ENCODE data around the gene RSL1D1. TPM values are rescaled to one million over a fixed set of nuclear protein-coding genes. Genes with fewer than 3 reads are reported as not detected.

RSL1D1 gene
- total RNA-seq, 1 donor from 2014 or later: 133 TPM

GRCh38 chr16:11794996-11795886, 56.1 kb downstream of the RSL1D1 start:
- no peaks in the 10 kb centered on the region for H3K27me3 Mint-ChIP-seq
- no peak for DNase-seq (ENCODE audit: low spot score, unreplicated experiment)
- H3K27ac Mint-ChIP-seq: peak overlapping the region; percentile 61
- TF ChIP-seq, protein P1, sequence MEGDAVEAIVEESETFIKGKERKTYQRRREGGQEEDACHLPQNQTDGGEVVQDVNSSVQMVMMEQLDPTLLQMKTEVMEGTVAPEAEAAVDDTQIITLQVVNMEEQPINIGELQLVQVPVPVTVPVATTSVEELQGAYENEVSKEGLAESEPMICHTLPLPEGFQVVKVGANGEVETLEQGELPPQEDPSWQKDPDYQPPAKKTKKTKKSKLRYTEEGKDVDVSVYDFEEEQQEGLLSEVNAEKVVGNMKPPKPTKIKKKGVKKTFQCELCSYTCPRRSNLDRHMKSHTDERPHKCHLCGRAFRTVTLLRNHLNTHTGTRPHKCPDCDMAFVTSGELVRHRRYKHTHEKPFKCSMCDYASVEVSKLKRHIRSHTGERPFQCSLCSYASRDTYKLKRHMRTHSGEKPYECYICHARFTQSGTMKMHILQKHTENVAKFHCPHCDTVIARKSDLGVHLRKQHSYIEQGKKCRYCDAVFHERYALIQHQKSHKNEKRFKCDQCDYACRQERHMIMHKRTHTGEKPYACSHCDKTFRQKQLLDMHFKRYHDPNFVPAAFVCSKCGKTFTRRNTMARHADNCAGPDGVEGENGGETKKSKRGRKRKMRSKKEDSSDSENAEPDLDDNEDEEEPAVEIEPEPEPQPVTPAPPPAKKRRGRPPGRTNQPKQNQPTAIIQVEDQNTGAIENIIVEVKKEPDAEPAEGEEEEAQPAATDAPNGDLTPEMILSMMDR (IDR thresholded peaks at IDR 0.05; ENCODE audit: unreplicated experiment): no peak
- H3K9me3 Mint-ChIP-seq (ENCODE audit: low read depth): no peaks in the 10 kb centered on the region
- peak overlapping the region; percentile 87 for H3K4me3 Mint-ChIP-seq (ENCODE audit: low read depth)
- peaks cover 7% of the 10 kb centered on the region for H3K36me3 Mint-ChIP-seq (ENCODE audit: insufficient read depth)
- peaks cover 55% of the 10 kb centered on the region for H3K4me1 Mint-ChIP-seq (ENCODE audit: low read depth)

- H3K4me1 Mint-ChIP-seq (ENCODE audit: low read depth): peaks cover 54% of the 10 kb centered on the region
- H3K36me3 Mint-ChIP-seq (ENCODE audit: insufficient read depth): peaks cover 9% of the 10 kb centered on the region
- TF ChIP-seq, protein P1 (IDR thresholded peaks at IDR 0.05; ENCODE audit: unreplicated experiment): no peak
- peak overlapping the region; percentile 53 for H3K27ac Mint-ChIP-seq
- no peak for DNase-seq (ENCODE audit: low spot score, unreplicated experiment)
- peak overlapping the region; percentile 87 for H3K4me3 Mint-ChIP-seq (ENCODE audit: low read depth)
- no peaks in the 10 kb centered on the region for H3K9me3 Mint-ChIP-seq (ENCODE audit: low read depth)
- H3K27me3 Mint-ChIP-seq: no peaks in the 10 kb centered on the region
These were observed 56.9 kb downstream of the RSL1D1 start for GRCh38 chr16:11794447-11794846.

- DNase-seq (ENCODE audit: low spot score, unreplicated experiment): no peak
- Mint-ChIP-seq H3K36me3 (ENCODE audit: insufficient read depth) (peaks cover 9% of the 10 kb centered on the region), H3K4me1 (ENCODE audit: low read depth) (peaks cover 52% of the 10 kb centered on the region), H3K9me3 (ENCODE audit: low read depth) (no peaks in the 10 kb centered on the region), H3K27me3 (no peaks in the 10 kb centered on the region), H3K4me3 (ENCODE audit: low read depth) (peak overlapping the region; percentile 46), H3K27ac (peak overlapping the region; percentile 53)
- TF ChIP-seq, protein P1 (IDR thresholded peaks at IDR 0.05; ENCODE audit: unreplicated experiment): no peak
These were observed 57.5 kb downstream of the RSL1D1 start for GRCh38 chr16:11793840-11794239.

DNA sequence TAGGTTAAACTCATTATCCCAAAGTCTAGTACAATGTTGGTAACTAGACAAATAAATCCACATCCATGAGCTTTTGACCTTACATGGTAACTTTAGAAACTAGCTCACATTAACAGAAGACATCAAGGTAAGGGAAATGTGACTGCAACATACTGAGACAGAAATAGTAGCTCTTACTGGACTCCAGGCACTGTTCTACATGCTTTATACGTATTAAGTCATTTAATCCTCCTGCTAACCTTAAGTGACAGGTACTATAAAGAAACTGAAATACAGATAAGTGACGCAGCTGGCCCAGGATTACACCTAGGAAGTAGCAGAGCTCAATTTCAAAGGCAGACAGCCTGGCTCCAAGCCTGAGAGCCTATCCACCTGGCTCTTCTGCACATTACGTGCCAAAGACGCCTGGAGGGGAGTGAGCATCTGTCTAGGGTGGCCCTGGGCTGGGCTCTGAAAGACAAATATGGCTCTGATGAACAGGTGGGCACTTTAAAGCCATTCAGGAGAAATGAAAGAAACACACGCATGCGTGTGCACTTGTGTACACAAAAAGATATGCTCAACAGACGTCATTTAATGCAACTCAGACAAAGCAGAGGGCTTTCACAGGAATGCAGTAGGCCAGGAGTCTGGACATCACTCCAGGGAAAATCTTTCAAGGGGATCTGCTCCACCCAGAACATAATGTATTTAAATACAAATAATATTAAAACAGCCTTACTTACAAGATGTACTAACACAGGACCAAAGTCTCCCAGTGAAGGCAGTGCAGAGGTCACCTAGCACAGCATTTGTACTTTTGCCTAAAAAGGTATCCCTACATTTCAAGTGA, 58.7 kb downstream of the RSL1D1 start:
- Mint-ChIP-seq H3K4me3 (ENCODE audit: low read depth) (no peak overlapping the region), H3K36me3 (ENCODE audit: insufficient read depth) (peaks cover 9% of the 10 kb centered on the region)

More for the DNA sequence above, 58.7 kb downstream of the RSL1D1 start:
- H3K4me1 Mint-ChIP-seq (ENCODE audit: low read depth): peaks cover 41% of the 10 kb centered on the region
- no peaks in the 10 kb centered on the region for H3K27me3 Mint-ChIP-seq
- H3K9me3 Mint-ChIP-seq (ENCODE audit: low read depth): no peaks in the 10 kb centered on the region
- H3K27ac Mint-ChIP-seq: peak overlapping the region; percentile 69
- TF ChIP-seq, protein P1 (IDR thresholded peaks at IDR 0.05; ENCODE audit: unreplicated experiment): no peak
- DNase-seq (ENCODE audit: low spot score, unreplicated experiment): no peak

All from progenitor cell of endocrine pancreas (in vitro differentiated cells).